LNCAP (cell line): Measurements from ENCODE around the gene DGCR6L.

Source experiments
- CTCF ChIP-seq: fragments of 450-650 bp; IDR thresholded peaks from 2 replicates; pipeline ENCODE4 v1.5.1; 2017; ENCODE audit warnings: mild to moderate bottlenecking

DGCR6L gene

GRCh38 chr22:20264614-20265452, 55.0 kb downstream of the DGCR6L start:
- TF ChIP-seq CTCF = no peak
